WI38 (cell line): ENCODE results near the gene KCNIP2.

Experiments used
- H3K4me3 ChIP-seq: 2 replicates; pipeline ENCODE4 v1.5.1; 2011; ENCODE audit warnings: low read depth, mild to moderate bottlenecking, control low read depth, low read length
- CTCF ChIP-seq: IDR thresholded peaks from 2 replicates; pipeline ENCODE4 v1.5.1; 2012; ENCODE audit warnings: low read depth, mild to moderate bottlenecking, control low read depth, low read length

Gene KCNIP2

GRCh38 chr10:101784558-101784957 is 59.0 kb downstream of the KCNIP2 start:
- no peak overlapping the region for H3K4me3 ChIP-seq

GRCh38 chr10:101783736-101784118 is 59.9 kb downstream of the KCNIP2 start:
- peak overlapping the region; percentile 93 for H3K4me3 ChIP-seq
- no peak for TF ChIP-seq CTCF

More at GRCh38 chr10:101784558-101784957, 59.0 kb downstream of the KCNIP2 start:
- no peak for TF ChIP-seq CTCF

DNA sequence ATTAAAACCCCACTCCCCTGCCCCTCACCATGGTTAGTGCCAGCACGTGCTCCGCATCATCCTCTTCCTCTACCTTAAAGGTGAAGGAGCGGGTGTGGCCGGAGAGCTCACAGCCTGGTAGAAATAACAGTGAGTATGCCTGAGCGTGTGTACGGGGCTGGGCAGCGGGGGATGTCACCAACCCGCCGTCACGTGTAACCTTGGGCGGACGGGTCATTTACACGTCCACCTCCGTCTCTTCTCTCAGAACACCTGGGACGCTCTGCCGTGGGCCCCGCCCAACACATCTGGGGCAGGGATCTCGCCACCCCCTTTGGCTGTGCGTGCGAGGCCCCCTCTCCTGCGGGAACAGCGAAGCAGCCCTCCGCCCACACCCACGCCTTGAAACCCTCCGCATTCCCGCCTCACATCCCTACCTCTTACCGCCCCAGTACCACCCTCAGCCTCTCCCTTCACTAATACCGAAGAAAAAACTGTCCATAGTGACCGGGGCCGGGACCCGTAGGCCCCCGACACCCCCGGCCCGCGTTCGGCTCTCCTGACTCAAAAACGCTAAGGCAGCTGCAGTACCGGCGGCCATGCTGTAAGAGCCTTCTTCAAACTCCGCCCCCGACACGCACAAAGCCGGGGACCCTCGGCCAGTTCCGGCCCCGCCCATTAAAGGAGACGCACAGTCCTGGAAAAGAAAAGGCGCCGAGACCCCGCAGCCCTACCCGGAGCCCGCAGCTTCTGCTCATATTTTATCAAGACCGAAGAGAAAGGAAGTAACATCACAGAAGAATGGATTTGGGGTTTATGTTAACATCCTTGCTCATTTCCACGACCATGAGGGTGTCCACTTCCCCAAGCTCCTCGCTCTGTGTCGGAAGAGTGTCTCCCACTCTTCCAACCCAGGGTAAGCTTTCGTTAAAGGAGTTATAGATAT is 60.5 kb downstream of the KCNIP2 start, which contains the start of gene NPM3:
NPM3 (minus strand) TSS at position 636 of the 925 bp plus-strand sequence; CDS start at position 580, 56 bp downstream.
- no peak for TF ChIP-seq CTCF
- H3K4me3 ChIP-seq: peak within 1 kb of the TSS; percentile 93

- TF ChIP-seq CTCF: no peak
- H3K4me3 ChIP-seq: peak overlapping the region; percentile 93
These were observed 61.4 kb downstream of the KCNIP2 start for GRCh38 chr10:101781984-101782810.

GRCh38 chr10:101781655-101781983 is 62.0 kb downstream of the KCNIP2 start:
- TF ChIP-seq CTCF: no peak
- H3K4me3 ChIP-seq: no peak overlapping the region; the same call in 1 of the 2 replicates

DNA sequence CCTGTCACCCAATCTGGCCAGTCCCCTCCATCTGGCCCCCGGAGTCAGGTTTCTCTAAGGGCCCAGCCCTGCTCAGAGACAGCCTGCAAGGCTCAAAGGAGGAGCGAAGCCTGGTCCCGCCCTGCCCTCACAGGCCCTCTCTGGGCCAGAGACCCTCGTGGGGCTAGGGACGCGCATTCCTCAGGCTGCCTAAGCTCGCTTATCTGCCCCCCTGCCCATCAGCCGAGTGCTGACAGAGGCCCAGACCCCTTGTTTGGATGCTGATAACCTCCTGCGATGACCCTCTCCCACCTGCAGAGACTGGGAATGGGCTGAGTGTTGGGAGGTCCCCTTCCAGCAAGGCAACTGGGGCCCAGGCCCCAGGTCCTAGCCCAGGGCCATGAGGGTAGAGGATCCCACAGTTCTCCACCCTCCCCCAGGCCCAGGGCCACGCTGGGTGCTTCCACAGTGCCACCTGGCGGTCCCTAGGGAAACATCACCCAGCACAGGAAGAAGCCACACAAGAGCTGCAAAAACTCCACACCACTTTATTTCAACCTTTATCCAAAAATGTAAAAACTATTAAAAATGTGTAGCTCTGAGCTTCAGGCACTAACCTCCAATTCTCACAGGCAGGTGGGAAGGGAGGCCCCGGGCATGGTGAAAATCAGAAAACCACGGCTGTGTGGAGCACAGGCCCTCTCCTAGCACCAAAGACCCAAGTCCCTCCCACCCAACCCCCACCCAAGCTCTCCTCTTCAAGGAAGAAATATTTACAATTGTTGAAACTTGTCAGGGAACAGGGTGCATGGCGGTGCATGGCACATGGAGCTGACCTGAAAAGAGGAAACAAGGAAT is 62.6 kb downstream of the KCNIP2 start:
- TF ChIP-seq CTCF: peak; percentile 93
- no peak overlapping the region for H3K4me3 ChIP-seq
